OCI-LY1 (cell line): ENCODE results near the gene HMGA1.

Source experiments
- EZH2 ChIP-seq: fragments of 200-600 bp; sonication (generic), shearing (Covaris generic); IDR thresholded peaks from 2 replicates; pipeline ENCODE4 v1.8.0; 2017; ENCODE audit warnings: borderline replicate concordance, mixed run types, mild to moderate bottlenecking, antibody characterized with exemption, low read length, moderate library complexity, mixed read lengths
- TF ChIP-seq, protein P1 (sequence below): fragments of 200-600 bp; sonication (generic), shearing (Covaris generic); IDR thresholded peaks from 2 replicates; pipeline ENCODE4 v1.5.1; 2017; ENCODE audit warnings: mild to moderate bottlenecking, antibody characterized with exemption, low read length, moderate library complexity, mixed read lengths

DNA sequence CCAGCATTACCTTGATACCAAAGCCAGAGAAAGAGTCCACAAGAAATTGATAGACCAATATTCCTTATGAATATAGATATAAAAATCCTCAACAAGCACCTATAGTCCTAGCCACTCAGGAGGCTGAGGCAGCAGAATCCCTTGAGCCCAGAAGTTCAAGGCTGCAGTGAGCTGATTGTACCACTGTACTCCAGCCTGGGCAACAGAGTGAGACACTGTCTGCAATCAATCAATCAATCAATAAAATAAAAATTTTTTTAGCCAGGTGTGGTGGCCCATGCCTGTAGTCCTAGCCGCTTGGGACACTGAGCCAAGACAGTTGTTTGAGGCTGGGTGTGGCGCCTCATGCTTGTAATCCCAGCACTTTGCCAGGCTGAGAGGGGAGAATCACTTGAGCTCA, 31.1 kb downstream of the HMGA1 start:
- TF ChIP-seq, protein P1, sequence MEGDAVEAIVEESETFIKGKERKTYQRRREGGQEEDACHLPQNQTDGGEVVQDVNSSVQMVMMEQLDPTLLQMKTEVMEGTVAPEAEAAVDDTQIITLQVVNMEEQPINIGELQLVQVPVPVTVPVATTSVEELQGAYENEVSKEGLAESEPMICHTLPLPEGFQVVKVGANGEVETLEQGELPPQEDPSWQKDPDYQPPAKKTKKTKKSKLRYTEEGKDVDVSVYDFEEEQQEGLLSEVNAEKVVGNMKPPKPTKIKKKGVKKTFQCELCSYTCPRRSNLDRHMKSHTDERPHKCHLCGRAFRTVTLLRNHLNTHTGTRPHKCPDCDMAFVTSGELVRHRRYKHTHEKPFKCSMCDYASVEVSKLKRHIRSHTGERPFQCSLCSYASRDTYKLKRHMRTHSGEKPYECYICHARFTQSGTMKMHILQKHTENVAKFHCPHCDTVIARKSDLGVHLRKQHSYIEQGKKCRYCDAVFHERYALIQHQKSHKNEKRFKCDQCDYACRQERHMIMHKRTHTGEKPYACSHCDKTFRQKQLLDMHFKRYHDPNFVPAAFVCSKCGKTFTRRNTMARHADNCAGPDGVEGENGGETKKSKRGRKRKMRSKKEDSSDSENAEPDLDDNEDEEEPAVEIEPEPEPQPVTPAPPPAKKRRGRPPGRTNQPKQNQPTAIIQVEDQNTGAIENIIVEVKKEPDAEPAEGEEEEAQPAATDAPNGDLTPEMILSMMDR, result no peak
- no peak for TF ChIP-seq EZH2
